Omental fat pad (tissue), 4 donors: Measurements from ENCODE around the gene GATA2. TPM values are rescaled to one million over a fixed set of nuclear protein-coding genes. Genes with fewer than 3 reads are reported as not detected.

Source experiments
- ATAC-seq: fragments of 150-250 bp; one replicate; pipeline ENCODE4 v1.9.1; 2016; ENCODE audit warnings: mild to moderate bottlenecking, moderate library complexity; ENCODE audit not compliant: low FRiP score
- DNase-seq: peaks from one replicate; pipeline ENCODE4 v3.0.0-alpha.2; 2019; ENCODE audit warnings: low spot score
- CTCF ChIP-seq, 3 donors: fragments of 450-650 bp; IDR thresholded peaks; one replicate each; pipeline ENCODE4 v1.5.1; 2016 to 2017; ENCODE audit warnings: antibody characterized with exemption in 3 of 3, mild to moderate bottlenecking in 3 of 3, moderate library complexity in 2 of 3
- total RNA-seq, 4 donors: library from RNA; depleted of rRNA; stranded (reverse); fragments of >200 nt; gene quantifications; one replicate each; pipeline ENCODE4 v1.1.0, GENCODE V29; 2016

GATA2 gene
- total RNA-seq, 4 donors from 2014 or later, result 4.2 to 32.5 (median 9.0) TPM

- no peak for TF ChIP-seq CTCF (IDR thresholded peaks at IDR 0.05)
- no peak for ATAC-seq
- DNase-seq, result no peak
Observed at GRCh38 chr3:128491941-128492670, 895 bp downstream of the GATA2 start.

- DNase-seq (no peak), ATAC-seq (no peak)
- no peak for TF ChIP-seq CTCF (IDR thresholded peaks at IDR 0.05)
Observed at GRCh38 chr3:128491691-128491940, 1.4 kb downstream of the GATA2 start.

- peak; percentile 13 for DNase-seq
- ATAC-seq, result no peak
- no peak for TF ChIP-seq CTCF (IDR thresholded peaks at IDR 0.05)
Observed at GRCh38 chr3:128490915-128491690, 1.9 kb downstream of the GATA2 start.

GRCh38 chr3:128490650-128490914 is 2.4 kb downstream of the GATA2 start:
- no peak for TF ChIP-seq CTCF (IDR thresholded peaks at IDR 0.05)
- DNase-seq, result no peak
- no peak for ATAC-seq

GRCh38 chr3:128489927-128490649 is 2.9 kb downstream of the GATA2 start:
- DNase-seq (peak; percentile 20), ATAC-seq (no peak)
- TF ChIP-seq CTCF (IDR thresholded peaks at IDR 0.05), result peak in 1 of 3 donors; percentile 6

- DNase-seq (no peak), ATAC-seq (no peak)
- TF ChIP-seq CTCF (IDR thresholded peaks at IDR 0.05), result no peak
Observed at GRCh38 chr3:128489674-128489926, 3.4 kb downstream of the GATA2 start.
